HEK293T (cell line): ENCODE results near the gene ZNF536.

Source experiments
- BHLHE40 ChIP-seq: fragments of 450-650 bp; IDR thresholded peaks from 2 replicates; pipeline ENCODE4 v1.6.1; 2016; ENCODE audit warnings: mild to moderate bottlenecking, moderate library complexity, borderline replicate concordance
- ELF4 ChIP-seq: fragments of 450-650 bp; IDR thresholded peaks from 2 replicates; pipeline ENCODE4 v1.6.1; 2017; ENCODE audit warnings: antibody characterized with exemption
- FOXA1 ChIP-seq: fragments of 450-650 bp; IDR thresholded peaks from 2 replicates; pipeline ENCODE4 v1.6.1; 2016; ENCODE audit warnings: mild to moderate bottlenecking
- FOXK2 ChIP-seq: fragments of 450-650 bp; IDR thresholded peaks from 2 replicates; pipeline ENCODE4 v1.6.1; 2016; ENCODE audit warnings: mild to moderate bottlenecking
- FOXM1 ChIP-seq: fragments of 450-650 bp; IDR thresholded peaks from 2 replicates; pipeline ENCODE4 v1.6.1; 2017; ENCODE audit warnings: mild to moderate bottlenecking, borderline replicate concordance
- HDGF ChIP-seq: fragments of 450-650 bp; IDR thresholded peaks from 2 replicates; pipeline ENCODE4 v1.6.1; 2017; ENCODE audit warnings: antibody characterized with exemption, borderline replicate concordance
- L3MBTL2 ChIP-seq: fragments of 450-650 bp; conservative IDR thresholded peaks from 2 replicates; pipeline ENCODE4 v1.6.1; 2016; ENCODE audit warnings: mild to moderate bottlenecking
- LEF1 ChIP-seq: fragments of 450-650 bp; IDR thresholded peaks from 2 replicates; pipeline ENCODE4 v1.6.1; 2017; ENCODE audit warnings: mild to moderate bottlenecking, borderline replicate concordance
- NFRKB ChIP-seq: fragments of 450-650 bp; IDR thresholded peaks from 2 replicates; pipeline ENCODE4 v1.6.1; 2016; ENCODE audit warnings: mild to moderate bottlenecking, moderate library complexity
- SP1 ChIP-seq: fragments of 450-650 bp; IDR thresholded peaks from 2 replicates; pipeline ENCODE4 v1.6.1; 2017
- SUZ12 ChIP-seq: fragments of 450-650 bp; IDR thresholded peaks from 2 replicates; pipeline ENCODE4 v1.6.1; 2016; ENCODE audit warnings: mild to moderate bottlenecking
- TARDBP ChIP-seq: fragments of 450-650 bp; IDR thresholded peaks from 2 replicates; pipeline ENCODE4 v1.6.1; 2016
- ZNF384 ChIP-seq: fragments of 450-650 bp; IDR thresholded peaks from 2 replicates; pipeline ENCODE4 v1.6.1; 2016
- TF ChIP-seq, protein P1 (sequence below): fragments of 450-650 bp; IDR thresholded peaks from 2 replicates; pipeline ENCODE4 v1.6.1; 2016

GRCh38 chr19:30341611-30342201 is 30.5 kb upstream of the ZNF536 start:
- TF ChIP-seq, protein P1, sequence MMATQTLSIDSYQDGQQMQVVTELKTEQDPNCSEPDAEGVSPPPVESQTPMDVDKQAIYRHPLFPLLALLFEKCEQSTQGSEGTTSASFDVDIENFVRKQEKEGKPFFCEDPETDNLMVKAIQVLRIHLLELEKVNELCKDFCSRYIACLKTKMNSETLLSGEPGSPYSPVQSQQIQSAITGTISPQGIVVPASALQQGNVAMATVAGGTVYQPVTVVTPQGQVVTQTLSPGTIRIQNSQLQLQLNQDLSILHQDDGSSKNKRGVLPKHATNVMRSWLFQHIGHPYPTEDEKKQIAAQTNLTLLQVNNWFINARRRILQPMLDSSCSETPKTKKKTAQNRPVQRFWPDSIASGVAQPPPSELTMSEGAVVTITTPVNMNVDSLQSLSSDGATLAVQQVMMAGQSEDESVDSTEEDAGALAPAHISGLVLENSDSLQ, result no peak
- TF ChIP-seq FOXA1 (no peak), FOXK2 (no peak), HDGF (no peak), ZNF384 (no peak), ELF4 (no peak), LEF1 (no peak), L3MBTL2 (no peak), TARDBP (no peak), SP1 (no peak), BHLHE40 (no peak), SUZ12 (no peak), FOXM1 (no peak), NFRKB (no peak)
